HG02623 (cell line): ENCODE data around the gene DNAJC19.

Source experiments
- ATAC-seq: cut with Tn5 transposase; IDR thresholded peaks from one replicate; pipeline ENCODE4 v1.9.1; 2021; ENCODE audit warnings: moderate library complexity; ENCODE audit not compliant: unreplicated experiment

DNAJC19 gene

GRCh38 chr3:180961552-180961951 is 28.0 kb downstream of the DNAJC19 start:
- ATAC-seq, result no peak

GRCh38 chr3:180961087-180961486 is 28.4 kb downstream of the DNAJC19 start:
- no peak for ATAC-seq

- peak; percentile 50 for ATAC-seq
These were observed 29.8 kb downstream of the DNAJC19 start for GRCh38 chr3:180959691-180960090.

GRCh38 chr3:180947761-180948390 is 41.7 kb downstream of the DNAJC19 start:
- peak; percentile 84 for ATAC-seq

GRCh38 chr3:180940826-180941225 is 48.7 kb downstream of the DNAJC19 start:
- no peak for ATAC-seq

GRCh38 chr3:180934638-180935037 is 54.9 kb downstream of the DNAJC19 start:
- ATAC-seq, result no peak
